Progenitor cell of endocrine pancreas (in vitro differentiated cells): ENCODE measurements around the gene ACSM5. TPM values are rescaled to one million over a fixed set of nuclear protein-coding genes. Genes with fewer than 3 reads are reported as not detected.
"Not testable (repeated sequence)": the region's sequence is repeated elsewhere in the genome, so short reads cannot be mapped to it uniquely, and the experiment has no call there.

ENCODE experiments used
- DNase-seq: peaks from one replicate; pipeline ENCODE4 v3.0.0; 2021; ENCODE audit warnings: low spot score; ENCODE audit not compliant: unreplicated experiment
- H3K27ac Mint-ChIP-seq: 2 replicates; pipeline ENCODE4 v1.8.0; 2021; ENCODE audit warnings: mild to moderate bottlenecking, moderate library complexity, mixed read lengths
- H3K27me3 Mint-ChIP-seq: 2 replicates; pipeline ENCODE4 v1.8.0; 2021; ENCODE audit warnings: mixed read lengths
- H3K36me3 Mint-ChIP-seq: 2 replicates; pipeline ENCODE4 v1.8.0; 2022; ENCODE audit warnings: mixed read lengths; ENCODE audit not compliant: insufficient read depth
- H3K4me1 Mint-ChIP-seq: 2 replicates; pipeline ENCODE4 v1.8.0; 2021; ENCODE audit warnings: low read depth, mixed read lengths
- H3K4me3 Mint-ChIP-seq: 2 replicates; pipeline ENCODE4 v1.8.0; 2021; ENCODE audit warnings: low read depth, mild to moderate bottlenecking, moderate library complexity, mixed read lengths
- H3K9me3 Mint-ChIP-seq: 2 replicates; pipeline ENCODE4 v1.8.0; 2021; ENCODE audit warnings: low read depth, mixed read lengths
- total RNA-seq: library from RNA; stranded (reverse); gene quantifications from 2 replicates; pipeline ENCODE4 v1.2.1, GENCODE V29; 2021
- TF ChIP-seq, protein P1 (sequence below): fragments of 200-600 bp; sonication (generic); IDR thresholded peaks from one replicate; pipeline ENCODE4 v1.5.0; 2021; ENCODE audit warnings: antibody characterized with exemption, mild to moderate bottlenecking; ENCODE audit not compliant: unreplicated experiment

Gene ACSM5
- total RNA-seq, 1 donor from 2014 or later, result not detected

DNA sequence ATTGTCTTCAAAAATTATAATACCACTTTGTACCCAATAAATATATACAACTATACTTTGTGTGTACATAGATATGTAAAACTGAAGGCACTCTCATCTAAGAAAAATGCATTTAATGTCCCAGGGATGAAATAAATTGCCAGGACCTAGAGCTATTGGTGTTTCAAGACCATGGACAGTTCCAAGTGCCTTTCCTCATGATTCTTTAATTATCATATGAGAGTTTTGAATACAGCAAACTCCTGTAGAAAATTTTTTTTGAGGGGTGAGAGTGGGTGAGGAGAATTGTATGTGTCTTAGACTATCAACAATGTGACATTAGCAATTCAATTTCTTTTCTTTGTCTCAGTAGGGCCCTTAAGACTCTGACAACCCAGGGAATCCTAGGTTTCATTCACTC, 59.6 kb downstream of the ACSM5 start:
- peaks cover 20% of the 10 kb centered on the region for H3K9me3 Mint-ChIP-seq
- not testable (repeated sequence) for H3K4me1 Mint-ChIP-seq, H3K27ac Mint-ChIP-seq, H3K36me3 Mint-ChIP-seq, H3K4me3 Mint-ChIP-seq, DNase-seq, H3K27me3 Mint-ChIP-seq

DNA sequence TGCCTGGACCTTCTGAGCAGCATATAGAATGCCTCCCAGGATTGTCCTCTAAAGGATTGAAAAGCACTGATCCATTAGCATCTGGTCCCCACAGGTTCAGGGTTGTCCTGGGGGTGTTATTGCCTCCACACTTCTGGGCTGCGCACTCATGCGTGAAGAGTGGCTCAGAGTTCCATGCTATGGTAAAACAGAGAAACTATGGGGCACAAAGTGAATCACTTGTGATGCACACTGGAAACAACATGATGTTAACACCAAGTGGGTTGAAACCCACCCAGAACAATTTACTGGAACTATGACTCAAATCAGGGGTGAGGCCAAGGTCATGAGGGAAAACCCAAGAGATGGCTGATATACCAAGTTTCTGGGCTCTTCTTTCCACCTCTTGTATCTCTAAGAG, 60.6 kb downstream of the ACSM5 start:
- H3K9me3 Mint-ChIP-seq, result peaks cover 13% of the 10 kb centered on the region

DNA sequence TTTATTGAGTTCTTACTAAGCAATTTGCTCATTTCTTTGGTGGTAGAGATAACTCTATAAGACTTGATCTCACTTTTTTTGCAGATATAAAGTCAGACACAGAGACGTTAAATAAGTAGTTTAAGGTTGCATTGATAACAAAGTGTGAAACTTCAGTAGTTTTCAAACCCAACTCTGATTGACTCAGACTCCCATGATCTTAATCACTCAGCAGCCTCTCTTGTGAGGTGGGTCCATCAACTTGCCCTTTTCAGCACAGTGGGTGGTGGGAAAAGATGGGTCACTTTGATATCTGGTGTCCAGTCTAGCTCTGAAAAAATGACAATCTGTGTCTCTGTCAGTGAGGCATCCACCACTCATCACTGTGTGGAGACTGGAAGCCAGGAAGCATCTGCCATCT, 61.4 kb downstream of the ACSM5 start:
- DNase-seq, H3K4me3 Mint-ChIP-seq, H3K4me1 Mint-ChIP-seq, H3K27ac Mint-ChIP-seq, H3K27me3 Mint-ChIP-seq, H3K36me3 Mint-ChIP-seq: not testable (repeated sequence)
- peaks cover 13% of the 10 kb centered on the region for H3K9me3 Mint-ChIP-seq

More for the DNA sequence above, 60.6 kb downstream of the ACSM5 start:
- H3K4me3 Mint-ChIP-seq, DNase-seq, H3K4me1 Mint-ChIP-seq, H3K36me3 Mint-ChIP-seq, H3K27ac Mint-ChIP-seq, H3K27me3 Mint-ChIP-seq: not testable (repeated sequence)

DNA sequence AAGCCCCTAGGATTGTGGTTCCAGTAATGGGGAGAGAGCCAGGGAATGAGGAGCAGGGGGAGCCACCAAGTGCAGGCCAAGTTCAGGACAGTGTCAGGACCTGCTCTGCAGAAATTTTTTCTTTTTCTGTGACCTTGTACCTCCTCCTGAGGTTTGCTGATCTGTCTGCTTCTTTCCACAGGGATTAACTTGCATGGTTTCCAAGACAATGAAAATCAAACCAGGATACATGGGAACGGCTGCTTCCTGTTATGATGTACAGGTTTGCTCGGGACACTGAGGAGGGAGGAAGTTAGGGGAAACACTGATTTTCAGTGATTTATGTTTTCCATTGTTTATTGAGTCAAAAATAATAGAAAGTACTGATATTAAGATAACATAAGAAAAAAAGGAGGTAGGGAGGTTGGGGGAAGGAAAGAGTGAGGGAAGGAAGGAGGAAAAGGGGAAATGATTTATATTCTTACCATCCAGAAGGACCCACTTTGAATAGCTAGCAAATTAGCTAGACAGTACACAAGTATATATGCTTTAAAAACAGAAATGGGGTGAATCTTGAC, 67.9 kb downstream of the ACSM5 start:
- not testable (repeated sequence) for H3K36me3 Mint-ChIP-seq, H3K9me3 Mint-ChIP-seq, H3K27ac Mint-ChIP-seq, DNase-seq, H3K4me1 Mint-ChIP-seq, H3K4me3 Mint-ChIP-seq, H3K27me3 Mint-ChIP-seq

DNA sequence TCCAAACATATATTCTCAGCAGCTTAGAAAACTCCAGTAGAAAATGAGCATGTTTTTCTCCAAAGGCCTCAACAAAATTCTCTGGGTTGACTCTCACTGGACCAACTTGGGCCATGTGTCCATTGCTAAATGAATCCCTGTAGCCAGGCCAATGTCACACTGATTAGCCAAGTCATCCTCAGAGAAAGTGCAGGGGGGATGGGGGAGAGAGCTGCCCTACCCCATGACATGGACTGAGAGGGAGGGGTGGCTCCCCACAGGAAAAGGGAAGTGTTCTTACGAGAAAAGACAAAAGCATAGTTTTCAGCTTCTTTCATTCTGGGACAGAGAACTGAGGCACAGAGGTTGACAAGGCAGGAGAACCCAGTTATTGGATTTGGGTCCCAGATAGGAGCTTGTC, 74.7 kb downstream of the ACSM5 start:
- not testable (repeated sequence) for H3K4me1 Mint-ChIP-seq

DNA sequence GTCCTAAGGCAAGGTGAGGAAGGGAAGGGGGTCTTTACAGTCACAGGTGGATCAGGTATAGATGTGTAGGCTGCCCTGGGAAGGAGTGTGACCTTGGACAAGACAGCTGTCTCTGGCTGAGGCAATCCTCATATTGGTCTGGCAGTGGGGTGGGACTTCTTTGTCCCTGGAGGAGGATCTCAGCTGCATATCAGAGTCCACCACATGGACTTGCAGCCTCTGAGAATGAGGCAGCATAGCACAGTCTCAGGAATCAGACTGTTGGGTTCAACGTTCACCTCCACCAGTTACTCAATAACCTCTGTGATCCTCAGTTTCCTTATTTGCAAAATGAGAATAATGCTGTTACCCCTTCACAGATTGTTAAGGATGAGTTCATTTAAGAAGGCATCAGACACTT, 75.4 kb downstream of the ACSM5 start:
- no peak overlapping the region for H3K4me3 Mint-ChIP-seq
- no peak overlapping the region for H3K27ac Mint-ChIP-seq
- no peaks in the 10 kb centered on the region for H3K36me3 Mint-ChIP-seq
- H3K9me3 Mint-ChIP-seq, result peaks cover 6% of the 10 kb centered on the region
- H3K4me1 Mint-ChIP-seq, result no peaks in the 10 kb centered on the region
- no peak for DNase-seq
- TF ChIP-seq, protein P1, sequence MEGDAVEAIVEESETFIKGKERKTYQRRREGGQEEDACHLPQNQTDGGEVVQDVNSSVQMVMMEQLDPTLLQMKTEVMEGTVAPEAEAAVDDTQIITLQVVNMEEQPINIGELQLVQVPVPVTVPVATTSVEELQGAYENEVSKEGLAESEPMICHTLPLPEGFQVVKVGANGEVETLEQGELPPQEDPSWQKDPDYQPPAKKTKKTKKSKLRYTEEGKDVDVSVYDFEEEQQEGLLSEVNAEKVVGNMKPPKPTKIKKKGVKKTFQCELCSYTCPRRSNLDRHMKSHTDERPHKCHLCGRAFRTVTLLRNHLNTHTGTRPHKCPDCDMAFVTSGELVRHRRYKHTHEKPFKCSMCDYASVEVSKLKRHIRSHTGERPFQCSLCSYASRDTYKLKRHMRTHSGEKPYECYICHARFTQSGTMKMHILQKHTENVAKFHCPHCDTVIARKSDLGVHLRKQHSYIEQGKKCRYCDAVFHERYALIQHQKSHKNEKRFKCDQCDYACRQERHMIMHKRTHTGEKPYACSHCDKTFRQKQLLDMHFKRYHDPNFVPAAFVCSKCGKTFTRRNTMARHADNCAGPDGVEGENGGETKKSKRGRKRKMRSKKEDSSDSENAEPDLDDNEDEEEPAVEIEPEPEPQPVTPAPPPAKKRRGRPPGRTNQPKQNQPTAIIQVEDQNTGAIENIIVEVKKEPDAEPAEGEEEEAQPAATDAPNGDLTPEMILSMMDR, result no peak
- peaks cover 6% of the 10 kb centered on the region for H3K27me3 Mint-ChIP-seq

More for the DNA sequence above, 74.7 kb downstream of the ACSM5 start:
- H3K27ac Mint-ChIP-seq, H3K27me3 Mint-ChIP-seq, H3K36me3 Mint-ChIP-seq, DNase-seq, H3K9me3 Mint-ChIP-seq, H3K4me3 Mint-ChIP-seq: not testable (repeated sequence)

DNA sequence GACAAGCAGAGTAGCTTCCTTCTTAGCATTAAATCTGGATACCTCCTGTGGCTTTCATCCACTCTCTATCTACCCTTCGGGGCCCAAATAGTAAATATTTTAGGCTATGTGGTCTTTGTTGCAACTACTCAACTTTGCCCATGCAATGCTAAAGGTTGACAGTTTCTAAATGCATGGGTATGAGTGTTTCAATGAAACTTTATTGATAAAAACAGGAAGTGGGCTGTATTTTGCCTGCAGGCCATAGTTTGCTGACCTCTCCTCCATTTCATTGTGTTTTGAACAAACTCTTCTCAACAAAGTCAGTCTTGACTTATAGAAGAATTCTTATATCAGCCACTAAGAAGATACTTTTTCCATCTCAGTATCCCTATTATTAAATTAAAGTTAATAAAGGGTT, 76.1 kb downstream of the ACSM5 start:
- DNase-seq, result no peak
- H3K4me1 Mint-ChIP-seq, result no peaks in the 10 kb centered on the region
- peaks cover 6% of the 10 kb centered on the region for H3K27me3 Mint-ChIP-seq
- peaks cover 6% of the 10 kb centered on the region for H3K9me3 Mint-ChIP-seq
- TF ChIP-seq, protein P1, result no peak
- no peak overlapping the region for H3K27ac Mint-ChIP-seq
- no peak overlapping the region for H3K4me3 Mint-ChIP-seq
- H3K36me3 Mint-ChIP-seq, result no peaks in the 10 kb centered on the region

Other genes with a start within 250 kb of the ACSM5 start
- gene GP2, start 82.0 kb upstream of the ACSM5 start, total RNA-seq, result 13.4 and 17.8 TPM in 2 replicates
- gene UMOD, start 56.8 kb upstream of the ACSM5 start, total RNA-seq, result 0.11 TPM in 1 of 2 replicates, not detected in the other
- not detected in 2 replicates for gene PDILT, start 4.8 kb upstream of the ACSM5 start, total RNA-seq
- gene ACSM2A, start 42.0 kb downstream of the ACSM5 start, total RNA-seq, result not detected in 2 replicates
- gene ACSM2B, start 166.8 kb downstream of the ACSM5 start, total RNA-seq, result not detected in 2 replicates